Activated CD8-positive, alpha-beta memory T cell treated with anti-CD3 and anti-CD28 coated beads, Interleukin-2, amount 50 U/mL, for 48 hours (primary cell): Measurements from ENCODE around the gene GPR179.

Source experiments
- DNase-seq: peaks from one replicate; pipeline ENCODE4 v3.0.0-alpha.2; 2020

The GPR179 gene

GRCh38 chr17:38342886-38343607, 709 bp downstream of the GPR179 start:
- DNase-seq, result no peak

GRCh38 chr17:38341035-38341721, 2.6 kb downstream of the GPR179 start:
- no peak for DNase-seq

- no peak for DNase-seq
Measured at GRCh38 chr17:38339891-38340290, 3.9 kb downstream of the GPR179 start.

- no peak for DNase-seq
Measured at GRCh38 chr17:38338535-38338934, 5.2 kb downstream of the GPR179 start.

- DNase-seq, result no peak
Measured at GRCh38 chr17:38338053-38338452, 5.7 kb downstream of the GPR179 start.

- DNase-seq, result no peak
Measured at GRCh38 chr17:38336838-38337237, 6.9 kb downstream of the GPR179 start.

GRCh38 chr17:38334480-38335364, 9.0 kb downstream of the GPR179 start:
- DNase-seq, result no peak

- DNase-seq, result peak; percentile 89
Measured at GRCh38 chr17:38333635-38334295, 10.0 kb downstream of the GPR179 start.

- DNase-seq, result no peak
Measured at GRCh38 chr17:38332735-38333134, 11.0 kb downstream of the GPR179 start.

- no peak for DNase-seq
Measured at GRCh38 chr17:38330941-38331411, 12.8 kb downstream of the GPR179 start.

GRCh38 chr17:38329808-38330730, 13.7 kb downstream of the GPR179 start:
- no peak for DNase-seq

GRCh38 chr17:38329284-38329683, 14.5 kb downstream of the GPR179 start:
- no peak for DNase-seq

GRCh38 chr17:38328620-38329019, 15.1 kb downstream of the GPR179 start:
- no peak for DNase-seq

- DNase-seq, result no peak
Measured at GRCh38 chr17:38327936-38328335, 15.8 kb downstream of the GPR179 start.

- no peak for DNase-seq
Measured at GRCh38 chr17:38326996-38327792, 16.6 kb downstream of the GPR179 start.

GRCh38 chr17:38325221-38325851, 18.4 kb downstream of the GPR179 start:
- no peak for DNase-seq

- DNase-seq, result no peak
Measured at GRCh38 chr17:38324772-38325171, 19.0 kb downstream of the GPR179 start.

- no peak for DNase-seq
Measured at GRCh38 chr17:38324141-38324697, 19.5 kb downstream of the GPR179 start.

- DNase-seq, result no peak
Measured at GRCh38 chr17:38322897-38323296, 20.9 kb downstream of the GPR179 start.
